Uterus (tissue), 4 donors: ENCODE measurements around the gene LGALS12. TPM values are rescaled to one million over a fixed set of nuclear protein-coding genes. Genes with fewer than 3 reads are reported as not detected.

ENCODE experiments used
- DNase-seq, 2 donors: peaks; one replicate each; pipeline ENCODE4 v3.0.0-alpha.2; 2019 to 2020
- H3K27ac ChIP-seq, 2 donors: fragments of 200-600 bp; sonication (generic); 1 replicate in 1 of 2; 2 replicates in 1 of 2; pipeline ENCODE4 v1.5.1; 2016 to 2018
- H3K27me3 ChIP-seq, 2 donors: fragments of 200-600 bp; sonication (generic); one replicate each; pipeline ENCODE4 v1.5.1; 2018 to 2019; ENCODE audit warnings: control low read depth in 1 of 2
- H3K36me3 ChIP-seq, 2 donors: fragments of 200-600 bp; sonication (generic); one replicate each; pipeline ENCODE4 v1.5.1; 2019; ENCODE audit warnings: control low read depth in 1 of 2
- H3K4me1 ChIP-seq, 2 donors: fragments of 200-600 bp; sonication (generic); one replicate each; pipeline ENCODE4 v1.5.1; 2018 to 2019; ENCODE audit warnings: control low read depth in 1 of 2
- H3K4me3 ChIP-seq, 2 donors: fragments of 200-600 bp; sonication (generic); 1 replicate in 1 of 2; 2 replicates in 1 of 2; pipeline ENCODE4 v1.5.1; 2018 to 2019; ENCODE audit warnings: mild to moderate bottlenecking in 1 of 2
- H3K9me3 ChIP-seq, 2 donors: fragments of 200-600 bp; sonication (generic); one replicate each; pipeline ENCODE4 v1.5.1; 2019; ENCODE audit warnings: control low read depth in 1 of 2
- POLR2A ChIP-seq, 2 donors: fragments of 450-650 bp; IDR thresholded peaks; one replicate each; pipeline ENCODE4 v1.6.1; 2016; ENCODE audit warnings: antibody characterized with exemption in 2 of 2, mild to moderate bottlenecking in 1 of 2, moderate library complexity in 1 of 2
- intact Hi-C: fragments of 100-400 bp; cut with DNase I; formaldehyde crosslinking; loops from one replicate; pipeline ENCODE4 v1.15.1; 2023; ENCODE audit warnings: low total_unique reads
- total RNA-seq, 4 donors: library from RNA; depleted of rRNA in 3 of 4; stranded (reverse); fragments of >200 nt in 3 of 4; gene quantifications; one replicate each; pipeline versions ENCODE4 v1.1.0 to v1.2.4, GENCODE V29; 2014 to 2023
- TF ChIP-seq, protein P1 (sequence below), 4 experiments: fragments of 200-600 bp in 2 of 4; fragments of 450-650 bp in 2 of 4; sonication (generic) in 2 of 4; IDR thresholded peaks; one replicate each; pipeline ENCODE4 v1.5.1; 2016 to 2019; ENCODE audit warnings: antibody characterized with exemption in 4 of 4, mild to moderate bottlenecking in 2 of 4, moderate library complexity in 1 of 4
- donor health status: DM: yes; HTN: yes; CAD: no.

The LGALS12 gene
- total RNA-seq, 4 donors from 2014 or later = not detected

DNA sequence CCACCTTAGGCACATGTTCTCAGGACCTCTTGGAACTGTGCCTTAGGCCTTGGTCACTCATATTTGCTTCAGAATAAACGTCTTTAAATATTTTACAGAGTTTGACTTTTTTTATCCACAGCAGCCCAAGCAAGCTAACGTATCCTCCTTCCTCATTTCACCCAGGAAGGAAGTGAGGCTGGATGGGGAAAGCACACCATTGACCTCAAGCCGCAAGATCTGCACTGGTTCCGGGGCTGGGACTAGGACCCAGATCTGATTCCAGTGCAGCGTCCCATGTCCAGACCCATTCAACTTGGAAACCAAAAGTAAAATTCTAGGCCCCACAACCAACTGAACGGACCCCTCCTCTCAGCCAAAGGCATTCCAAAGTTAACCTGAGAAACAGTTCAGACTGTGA is 2.4 kb upstream of the LGALS12 start:
- Histone ChIP-seq H3K4me1 (no peaks in the 10 kb centered on the region), H3K27me3 (no peaks in the 10 kb centered on the region), H3K9me3 (peaks cover 0 to 7% of the 10 kb centered on the region in 2 donors), H3K4me3 (no peak overlapping the region), H3K36me3 (no peaks in the 10 kb centered on the region), H3K27ac (no peak overlapping the region)
- TF ChIP-seq, protein P1, sequence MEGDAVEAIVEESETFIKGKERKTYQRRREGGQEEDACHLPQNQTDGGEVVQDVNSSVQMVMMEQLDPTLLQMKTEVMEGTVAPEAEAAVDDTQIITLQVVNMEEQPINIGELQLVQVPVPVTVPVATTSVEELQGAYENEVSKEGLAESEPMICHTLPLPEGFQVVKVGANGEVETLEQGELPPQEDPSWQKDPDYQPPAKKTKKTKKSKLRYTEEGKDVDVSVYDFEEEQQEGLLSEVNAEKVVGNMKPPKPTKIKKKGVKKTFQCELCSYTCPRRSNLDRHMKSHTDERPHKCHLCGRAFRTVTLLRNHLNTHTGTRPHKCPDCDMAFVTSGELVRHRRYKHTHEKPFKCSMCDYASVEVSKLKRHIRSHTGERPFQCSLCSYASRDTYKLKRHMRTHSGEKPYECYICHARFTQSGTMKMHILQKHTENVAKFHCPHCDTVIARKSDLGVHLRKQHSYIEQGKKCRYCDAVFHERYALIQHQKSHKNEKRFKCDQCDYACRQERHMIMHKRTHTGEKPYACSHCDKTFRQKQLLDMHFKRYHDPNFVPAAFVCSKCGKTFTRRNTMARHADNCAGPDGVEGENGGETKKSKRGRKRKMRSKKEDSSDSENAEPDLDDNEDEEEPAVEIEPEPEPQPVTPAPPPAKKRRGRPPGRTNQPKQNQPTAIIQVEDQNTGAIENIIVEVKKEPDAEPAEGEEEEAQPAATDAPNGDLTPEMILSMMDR (IDR thresholded peaks at IDR 0.05) = no peak
- no peak for DNase-seq
- intact Hi-C loops = no loop called here

DNA sequence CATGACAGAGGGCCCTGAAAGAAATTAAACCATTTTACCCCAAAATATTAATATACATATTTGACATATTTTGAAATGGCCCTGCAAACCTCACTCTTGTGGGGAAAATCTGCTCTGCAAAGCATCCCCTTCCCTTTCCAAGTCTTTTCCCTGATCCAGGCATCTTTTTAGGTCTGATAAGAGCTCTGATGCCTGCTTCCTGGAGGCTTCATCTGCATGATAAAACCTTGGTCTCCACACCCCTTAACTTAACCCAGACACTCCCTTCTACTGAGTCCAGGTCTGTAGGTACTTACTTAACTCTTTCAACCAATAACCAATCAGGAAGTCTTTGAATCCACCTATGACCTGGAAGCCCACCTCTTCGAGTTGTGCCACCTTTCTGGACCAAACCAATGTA is 1.8 kb upstream of the LGALS12 start:
- Histone ChIP-seq H3K4me3 (no peak overlapping the region), H3K9me3 (peaks cover 0 to 7% of the 10 kb centered on the region in 2 donors), H3K27ac (no peak overlapping the region), H3K27me3 (no peaks in the 10 kb centered on the region), H3K36me3 (no peaks in the 10 kb centered on the region), H3K4me1 (no peaks in the 10 kb centered on the region)
- no peak for DNase-seq
- intact Hi-C loops = no loop called here
- TF ChIP-seq, protein P1 (IDR thresholded peaks at IDR 0.05) = no peak
- TF ChIP-seq POLR2A (IDR thresholded peaks at IDR 0.05) = no peak

DNA sequence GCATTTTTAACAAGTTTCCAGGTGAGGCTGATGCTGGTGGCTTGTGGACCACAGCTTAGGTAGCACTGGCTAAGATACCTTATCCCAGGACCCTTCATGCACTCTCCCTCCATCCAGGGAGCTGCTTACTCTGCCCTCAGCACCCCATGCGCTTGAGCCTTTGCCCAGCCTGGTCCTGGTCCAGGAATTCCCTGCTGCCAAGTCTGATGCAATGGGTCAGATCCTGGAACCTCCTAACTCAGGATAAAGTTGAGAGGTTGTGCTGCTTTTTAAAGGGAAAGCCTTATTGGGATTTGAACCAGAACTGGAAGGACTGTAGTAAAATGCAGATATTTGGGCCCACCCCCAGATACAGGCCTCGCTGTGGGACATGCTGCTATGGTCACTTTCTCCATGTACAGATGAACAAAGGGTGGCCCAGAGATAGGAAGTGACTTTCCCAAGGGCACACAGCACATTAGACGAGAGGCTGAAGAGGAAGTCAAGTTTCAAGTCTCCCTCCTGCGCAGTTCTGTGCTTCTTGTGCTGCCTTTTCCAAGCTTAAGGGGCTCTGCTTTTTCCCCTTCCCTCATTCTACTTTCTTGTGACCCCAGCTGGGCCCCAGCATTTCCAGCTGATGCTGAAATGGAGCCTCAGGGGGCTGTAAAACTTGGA is 824 bp upstream of the LGALS12 start:
- no peak for DNase-seq
- intact Hi-C loops = no loop called here

DNA sequence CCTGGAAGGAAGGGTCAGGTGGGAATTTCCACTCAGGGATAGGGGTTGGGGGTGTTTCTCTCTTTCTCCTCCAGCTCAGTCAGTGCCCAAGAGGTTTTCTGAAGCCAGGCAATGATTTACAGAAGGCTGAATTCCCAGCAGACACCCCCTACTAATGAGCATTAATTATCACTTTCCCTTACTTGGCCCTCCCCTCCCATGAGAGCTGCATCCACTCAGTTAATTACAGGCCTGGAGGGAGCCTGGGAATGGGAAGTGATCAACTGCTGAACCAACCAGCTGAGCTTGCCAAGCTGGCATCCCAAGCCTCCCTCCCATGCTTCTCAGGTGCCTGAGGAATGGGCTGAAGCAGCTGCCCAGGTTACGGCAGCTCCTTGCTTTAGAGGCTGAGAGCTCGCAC is 992 bp downstream of the LGALS12 start:
- Histone ChIP-seq H3K4me3 (no peak overlapping the region), H3K9me3 (no peaks in the 10 kb centered on the region), H3K27me3 (no peaks in the 10 kb centered on the region), H3K36me3 (no peaks in the 10 kb centered on the region), H3K27ac (no peak overlapping the region), H3K4me1 (no peaks in the 10 kb centered on the region)
- TF ChIP-seq POLR2A (IDR thresholded peaks at IDR 0.05) = no peak
- TF ChIP-seq, protein P1 (IDR thresholded peaks at IDR 0.05) = no peak
- intact Hi-C loops = no loop called here
- no peak for DNase-seq

More for the DNA sequence above, 824 bp upstream of the LGALS12 start:
- Histone ChIP-seq H3K4me1 (no peaks in the 10 kb centered on the region), H3K9me3 (peaks cover 0 to 3% of the 10 kb centered on the region in 2 donors), H3K4me3 (no peak overlapping the region), H3K27ac (no peak overlapping the region), H3K36me3 (no peaks in the 10 kb centered on the region), H3K27me3 (no peaks in the 10 kb centered on the region)
- TF ChIP-seq POLR2A (IDR thresholded peaks at IDR 0.05) = no peak
- TF ChIP-seq, protein P1 (IDR thresholded peaks at IDR 0.05) = no peak

DNA sequence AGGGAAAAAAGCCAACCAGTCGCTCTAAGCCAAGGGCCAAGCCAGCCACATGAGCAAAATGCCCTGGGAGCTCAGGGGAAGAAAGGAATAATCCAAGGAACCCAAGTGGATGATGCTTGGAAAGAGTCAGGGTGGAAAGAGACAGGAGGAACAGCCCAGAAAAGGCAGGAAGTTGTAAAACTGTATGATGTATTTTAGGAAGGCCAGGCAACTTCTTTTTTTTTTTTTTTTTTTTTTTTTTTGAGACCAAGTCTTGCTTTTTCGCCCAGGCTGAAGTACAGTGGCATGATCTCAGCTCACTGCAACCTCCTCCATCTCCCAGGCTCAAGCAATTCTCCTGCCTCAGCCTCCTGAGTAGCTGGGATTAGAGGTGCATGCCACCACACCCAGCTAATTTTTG is 1.6 kb downstream of the LGALS12 start:
- no peak for DNase-seq
- Histone ChIP-seq H3K4me3 (no peak overlapping the region), H3K9me3 (no peaks in the 10 kb centered on the region), H3K36me3 (no peaks in the 10 kb centered on the region), H3K27ac (no peak overlapping the region), H3K27me3 (no peaks in the 10 kb centered on the region), H3K4me1 (no peaks in the 10 kb centered on the region)
- intact Hi-C loops = no loop called here
- TF ChIP-seq, protein P1 (IDR thresholded peaks at IDR 0.05) = no peak
- no peak for TF ChIP-seq POLR2A (IDR thresholded peaks at IDR 0.05)
